Measurements from ENCODE around the gene ACOXL.

Gene ACOXL

DNA sequence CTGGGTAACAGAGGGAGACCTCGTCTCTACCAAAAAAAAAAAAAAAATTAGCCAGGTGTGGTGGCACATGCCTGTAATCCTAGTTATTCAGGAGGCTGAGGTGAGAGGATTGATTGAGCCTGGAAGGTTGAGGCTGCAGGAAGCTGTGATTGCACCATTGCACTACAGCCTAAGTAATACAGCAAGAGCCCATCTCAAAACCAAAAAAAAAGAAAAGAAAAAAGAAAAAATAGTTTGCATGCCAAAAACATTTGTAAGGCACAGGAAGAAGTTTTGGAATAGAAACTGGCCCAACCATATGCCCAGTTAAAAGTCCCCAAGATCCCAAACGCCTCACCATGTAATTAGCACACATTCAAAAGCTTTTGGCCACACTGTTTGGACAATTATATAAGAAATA is 13.4 kb upstream of the ACOXL start:
- no peak for DNase-seq (ENCODE audit: low read depth)

DNA sequence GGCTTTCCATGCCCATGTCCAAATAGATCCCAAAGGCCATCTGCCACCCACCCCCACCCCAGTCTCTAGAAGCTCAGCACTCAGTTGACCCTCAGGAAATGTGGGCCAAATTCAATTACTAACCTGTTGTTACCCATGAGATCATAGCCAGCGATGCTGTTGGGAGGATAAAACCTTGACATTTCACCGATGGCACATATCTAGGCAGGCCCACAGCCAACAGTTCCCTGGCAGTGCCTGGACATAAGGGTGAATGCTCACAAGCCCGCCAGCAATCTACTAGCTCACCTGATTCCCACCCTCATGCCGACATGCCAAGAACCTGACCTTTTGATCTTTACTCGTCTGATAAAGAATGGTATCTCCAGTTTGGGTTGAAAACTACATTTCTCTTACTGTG is 11.8 kb upstream of the ACOXL start:
- DNase-seq (ENCODE audit: low read depth), result no peak

DNA sequence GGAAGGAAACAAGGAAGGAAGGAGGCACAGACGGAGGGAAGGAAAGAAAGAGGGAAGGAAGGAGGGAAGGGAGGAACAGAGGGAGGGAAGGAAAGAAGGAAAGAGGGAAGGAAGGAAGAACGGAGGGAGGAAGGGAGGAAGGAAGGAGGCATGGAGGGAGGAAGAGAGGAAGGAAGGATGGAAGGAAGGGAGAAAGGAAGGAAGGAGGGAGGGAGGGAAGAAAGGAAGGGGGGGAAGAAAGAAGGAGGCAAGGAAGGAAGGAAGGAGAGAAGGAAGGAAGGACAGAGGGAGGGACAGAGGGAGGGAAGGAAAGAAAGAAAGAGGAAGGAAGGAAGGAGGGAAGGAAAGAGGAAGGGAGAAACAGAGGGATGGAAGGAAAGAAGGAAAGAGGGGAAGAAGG is 7.6 kb upstream of the ACOXL start:
- DNase-seq (ENCODE audit: low read depth), result no peak

DNA sequence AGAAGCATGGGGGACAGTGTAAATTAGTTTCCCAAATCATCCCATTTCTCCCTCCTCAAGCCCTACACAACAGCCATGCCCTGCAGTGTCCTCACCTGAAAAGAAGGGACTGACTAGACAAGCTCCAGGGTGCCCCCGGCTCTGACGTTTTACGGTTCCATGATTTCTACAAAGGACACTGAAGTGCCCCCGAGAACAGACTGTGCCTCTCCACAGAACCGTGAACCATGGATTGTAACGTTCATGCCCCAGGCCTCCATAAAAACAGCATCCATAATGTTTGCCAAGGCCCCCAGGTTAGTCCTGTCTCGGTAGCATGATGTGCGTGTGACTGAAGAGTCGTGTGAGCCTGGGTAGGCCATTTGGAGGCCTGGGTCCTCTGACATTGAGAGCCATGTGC is 7.0 kb upstream of the ACOXL start:
- no peak for DNase-seq (ENCODE audit: low read depth)

DNA sequence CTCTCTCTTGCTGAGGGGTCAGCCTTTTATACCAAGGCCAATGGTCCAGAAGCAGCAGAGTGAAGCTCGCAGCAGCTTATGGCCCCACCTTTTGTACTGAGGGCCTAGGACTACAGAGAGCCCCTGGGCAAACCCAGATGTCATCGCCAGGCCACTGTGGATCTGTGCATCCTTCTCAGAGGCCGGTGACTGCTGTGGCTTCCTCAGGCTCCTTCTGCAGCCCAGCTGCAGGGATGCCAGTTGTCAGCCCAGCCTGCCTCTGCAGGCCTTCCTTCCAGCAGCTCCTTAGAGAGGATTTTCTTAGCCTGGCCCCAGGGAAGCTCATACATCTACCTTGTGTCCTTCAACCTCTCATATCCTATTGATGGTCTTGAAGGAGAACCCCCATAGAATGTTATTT is 6.5 kb upstream of the ACOXL start:
- DNase-seq (ENCODE audit: low read depth), result no peak

DNA sequence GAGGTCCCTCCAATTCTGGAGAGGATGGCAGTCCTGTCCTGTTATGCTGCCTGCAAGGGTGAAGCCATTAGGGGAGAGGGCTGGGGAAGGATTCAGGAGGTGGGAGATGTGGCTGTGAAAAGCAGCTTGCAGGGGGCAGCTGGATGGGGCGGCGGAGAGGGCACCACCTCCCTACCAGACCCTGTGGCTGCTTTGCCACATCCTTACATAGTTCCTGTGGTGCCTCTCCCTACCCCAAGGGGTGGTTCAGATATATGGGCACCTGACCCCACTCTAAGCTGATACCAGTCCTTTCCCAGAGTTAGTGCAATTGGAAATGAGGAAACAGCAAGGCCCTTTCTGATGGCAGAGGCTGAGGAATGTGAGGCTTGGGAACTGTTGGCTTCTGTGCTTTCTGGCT is 6.1 kb upstream of the ACOXL start:
- no peak for DNase-seq (ENCODE audit: low read depth)

DNA sequence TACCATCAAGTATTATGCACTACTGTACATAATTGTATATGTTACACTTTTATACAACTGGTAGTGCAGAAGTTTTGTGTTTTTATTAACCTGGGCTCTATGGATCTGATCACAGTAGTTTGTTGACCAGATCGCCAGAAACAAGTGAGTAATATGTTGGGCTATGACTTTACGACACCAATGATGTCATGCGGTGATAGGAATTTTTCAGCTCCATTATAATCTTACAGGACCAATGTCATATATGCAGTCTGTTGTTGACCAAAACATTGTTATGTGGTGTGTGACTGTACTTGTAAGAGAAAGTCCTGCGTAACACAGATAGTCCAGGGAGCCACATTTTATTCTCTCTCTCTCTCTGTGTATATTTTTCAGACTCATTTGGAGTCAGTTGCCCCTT is 4.5 kb upstream of the ACOXL start:
- no peak for DNase-seq (ENCODE audit: low read depth)

DNA sequence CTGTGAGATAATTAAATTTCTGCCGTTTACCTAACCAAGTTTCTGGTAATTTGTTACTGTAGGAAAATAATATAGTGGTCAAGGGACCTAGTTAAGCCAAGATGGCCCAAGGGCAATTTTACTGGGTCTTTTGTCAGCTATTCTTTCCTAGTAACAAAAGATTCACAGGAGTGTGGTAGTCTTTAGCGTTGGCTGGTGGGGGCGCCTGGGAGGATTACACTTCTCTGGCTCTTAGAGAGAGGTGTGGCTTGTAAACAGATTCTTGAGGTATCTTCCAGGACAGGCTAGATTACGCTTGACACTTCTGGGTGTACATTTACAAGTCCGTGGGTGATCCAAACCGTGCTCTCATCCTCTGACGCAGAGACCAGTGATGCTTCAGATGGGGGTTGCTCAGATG is 3.3 kb upstream of the ACOXL start:
- DNase-seq (ENCODE audit: low read depth), result no peak

DNA sequence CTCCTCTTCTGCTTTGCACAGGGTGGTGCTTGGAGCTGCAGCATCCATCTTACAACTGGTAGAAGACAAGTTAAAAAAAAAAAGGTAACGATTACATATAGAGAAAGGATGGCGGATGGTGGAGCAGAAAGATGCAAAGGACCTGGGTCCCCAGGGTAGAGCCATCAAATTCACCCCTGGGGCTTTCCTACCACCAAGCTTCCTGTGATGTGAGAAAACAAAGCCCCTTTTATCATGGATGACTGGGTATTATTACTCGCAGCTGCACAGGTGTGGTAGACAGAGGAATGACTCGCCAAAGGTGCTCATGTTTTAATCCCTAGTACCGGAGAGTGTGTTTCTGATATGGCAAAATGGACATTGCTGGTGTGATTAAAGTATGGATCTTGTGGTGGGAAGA is 1.3 kb upstream of the ACOXL start:
- no peak for DNase-seq (ENCODE audit: low read depth)

DNA sequence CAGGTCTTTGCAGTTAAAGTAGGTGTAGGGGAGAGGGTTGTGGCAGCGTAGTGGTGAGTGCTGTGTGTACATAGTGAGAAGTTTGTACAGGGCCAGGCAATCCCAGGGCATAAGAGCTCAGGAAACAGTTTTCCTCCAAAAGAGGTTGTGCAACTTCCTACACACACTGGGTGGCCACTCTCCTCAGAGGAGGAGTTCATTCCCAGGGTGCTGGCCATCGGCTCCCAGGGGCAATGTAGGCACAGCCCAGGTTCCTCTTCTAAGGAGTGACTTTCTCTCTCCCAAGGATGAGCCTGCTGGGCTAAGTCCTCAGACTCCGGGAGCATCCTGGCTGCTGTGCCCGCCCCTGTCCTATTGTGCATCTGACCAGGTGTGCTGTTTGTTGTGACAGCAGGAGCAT is 3.0 kb downstream of the ACOXL start:
- no peak for DNase-seq (ENCODE audit: low read depth)

DNA sequence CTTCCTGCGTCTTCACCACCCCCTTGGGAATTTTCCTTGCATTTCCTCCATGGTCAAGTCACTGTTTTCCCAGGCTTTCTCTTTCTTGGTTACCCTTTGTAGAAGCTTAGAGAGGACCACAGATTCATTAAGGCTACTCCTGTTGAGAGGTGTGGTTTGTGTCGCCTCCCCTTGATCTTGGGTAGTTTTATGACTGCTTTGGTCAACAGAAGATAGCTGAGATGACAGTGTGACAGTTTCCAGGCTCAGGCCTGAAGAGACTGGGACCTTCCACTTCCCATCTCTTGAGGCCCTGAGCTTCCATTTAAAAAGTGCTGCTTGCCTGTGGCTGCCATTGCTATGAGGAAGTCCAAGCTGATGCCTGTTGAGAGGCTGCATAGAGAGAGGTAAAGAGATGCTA is 5.4 kb downstream of the ACOXL start:
- DNase-seq (ENCODE audit: low read depth), result no peak

DNA sequence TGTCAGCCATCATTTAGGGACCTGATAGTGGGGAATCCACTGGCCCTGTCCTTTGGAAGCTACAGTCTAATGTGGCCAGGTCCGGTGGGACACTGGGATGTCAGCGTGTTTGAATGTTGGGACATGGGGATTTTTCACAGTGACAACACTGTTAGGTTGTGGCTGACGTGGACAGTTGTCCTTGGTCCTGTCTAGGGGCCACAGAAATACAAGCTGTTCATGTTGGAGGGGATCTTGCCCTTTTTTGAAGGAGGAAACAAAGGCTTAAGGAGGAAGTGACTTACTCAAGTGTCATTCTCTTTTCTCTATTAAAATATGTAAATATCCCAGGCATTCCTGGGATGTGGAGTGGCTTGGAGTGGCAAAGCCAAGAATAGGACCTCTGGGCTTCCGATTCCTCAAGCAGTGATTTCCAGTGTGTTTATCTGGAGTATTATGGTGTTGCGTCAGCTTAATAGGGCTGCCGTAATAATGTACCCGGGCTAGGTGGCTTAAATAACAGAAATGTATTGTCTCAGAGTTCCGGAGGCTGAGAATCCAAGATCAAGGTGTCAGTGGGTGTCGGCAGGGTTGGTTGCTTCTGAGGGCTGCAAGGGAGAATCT is 8.5 kb downstream of the ACOXL start:
- DNase-seq (ENCODE audit: low read depth), result no peak

DNA sequence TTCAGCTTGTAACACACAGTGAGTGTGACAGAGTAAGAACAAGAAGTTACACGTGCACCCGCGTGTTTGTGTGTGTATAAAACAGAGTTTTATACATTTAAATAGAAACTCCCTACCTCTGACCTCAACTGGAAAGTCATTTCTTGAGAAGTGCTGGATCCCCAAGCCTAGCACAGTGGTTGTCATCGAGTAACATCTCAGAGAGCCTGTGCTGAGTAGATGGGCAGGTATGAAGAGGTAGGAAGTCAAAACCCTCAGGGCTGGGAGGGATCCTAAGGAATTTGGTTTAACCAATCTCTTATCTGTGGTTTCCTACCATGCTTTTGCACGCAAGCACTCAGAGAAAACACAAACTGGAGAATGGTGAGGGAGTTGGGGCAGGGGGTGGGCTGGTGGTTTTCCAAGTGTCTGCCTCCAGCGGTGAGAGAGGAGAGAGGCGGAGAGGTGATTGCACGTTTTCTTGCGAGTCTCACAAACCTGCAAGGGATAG is 9.2 kb downstream of the ACOXL start:
- no peak for DNase-seq (ENCODE audit: low read depth)

DNA sequence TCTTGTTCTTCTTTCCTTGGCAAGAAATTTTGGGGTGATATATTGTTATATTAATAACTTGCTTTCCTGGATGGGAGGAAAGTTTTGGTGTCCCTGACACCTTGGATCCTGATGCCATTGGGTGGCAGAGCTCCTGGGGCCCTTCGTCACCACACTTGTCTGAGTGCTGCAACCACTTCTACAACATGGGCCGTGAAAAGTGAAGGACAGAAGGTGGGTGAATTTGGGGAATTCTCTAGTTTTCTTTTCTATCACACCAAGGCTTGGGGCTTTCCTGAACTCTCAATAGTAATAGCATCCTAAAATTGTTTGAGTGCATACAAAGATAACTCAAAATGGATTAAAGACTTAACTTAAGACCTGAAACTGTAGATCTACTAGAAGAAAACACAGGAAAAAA is 10.0 kb downstream of the ACOXL start:
- no peak for DNase-seq (ENCODE audit: low read depth)

DNA sequence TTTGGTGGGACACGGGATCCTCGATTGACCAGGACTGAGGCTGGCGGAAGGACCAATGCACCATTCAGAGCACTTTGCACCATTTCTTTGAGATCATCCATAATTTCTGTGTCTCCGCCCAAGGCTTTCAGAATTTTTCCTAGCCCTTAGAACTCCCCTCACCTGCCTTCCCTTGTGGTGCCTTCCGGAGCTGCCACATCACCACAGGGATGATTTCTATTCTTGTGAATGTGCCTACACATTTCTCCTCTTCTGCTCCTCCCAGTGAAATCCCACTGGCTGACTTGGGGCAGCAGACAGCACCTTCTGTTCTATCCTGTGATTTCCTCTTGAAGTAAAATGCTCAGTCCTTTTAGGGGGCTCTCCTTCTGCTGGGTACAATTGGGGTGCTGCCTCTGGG is 11.2 kb downstream of the ACOXL start:
- no peak for DNase-seq (ENCODE audit: low read depth)

DNA sequence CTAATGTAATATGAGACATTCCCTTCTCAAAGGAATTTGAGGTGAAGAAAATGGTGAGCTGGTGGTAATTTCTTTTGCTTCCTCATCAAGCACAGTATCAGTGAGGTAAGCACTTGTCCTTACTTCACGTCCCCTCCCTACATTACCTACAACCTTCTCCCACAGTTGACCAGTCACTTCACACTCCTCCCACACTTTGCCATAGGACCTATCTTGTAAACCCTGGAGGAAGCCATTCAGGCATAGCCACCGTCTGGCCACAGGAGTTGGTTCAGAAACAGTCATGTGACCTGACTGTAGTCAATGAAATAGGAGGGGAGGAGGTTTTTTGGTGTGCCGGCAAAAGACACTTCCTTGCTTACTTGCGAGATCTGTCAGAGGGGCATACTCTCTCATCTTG is 12.1 kb downstream of the ACOXL start:
- no peak for DNase-seq (ENCODE audit: low read depth)

DNA sequence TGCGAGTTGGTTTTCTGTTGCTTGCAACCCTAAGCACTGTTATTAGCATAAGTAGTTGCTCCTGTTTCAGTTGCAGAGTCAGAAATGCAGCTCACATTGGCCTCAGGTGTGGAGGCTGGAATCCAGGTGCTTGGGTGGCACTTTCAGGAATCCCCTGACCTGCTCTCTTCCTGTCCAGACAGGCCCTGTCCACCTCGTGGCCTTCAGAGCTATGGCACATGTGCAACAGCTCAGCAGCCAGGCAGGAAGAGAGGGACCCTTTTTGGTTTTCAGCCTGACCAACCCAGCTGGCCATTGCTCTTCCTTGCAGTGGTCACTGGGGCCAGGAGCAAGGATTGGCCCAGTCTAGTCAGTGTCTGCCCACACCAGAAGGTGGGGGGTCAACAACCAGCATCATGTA is 12.7 kb downstream of the ACOXL start:
- DNase-seq (ENCODE audit: low read depth), result no peak

DNA sequence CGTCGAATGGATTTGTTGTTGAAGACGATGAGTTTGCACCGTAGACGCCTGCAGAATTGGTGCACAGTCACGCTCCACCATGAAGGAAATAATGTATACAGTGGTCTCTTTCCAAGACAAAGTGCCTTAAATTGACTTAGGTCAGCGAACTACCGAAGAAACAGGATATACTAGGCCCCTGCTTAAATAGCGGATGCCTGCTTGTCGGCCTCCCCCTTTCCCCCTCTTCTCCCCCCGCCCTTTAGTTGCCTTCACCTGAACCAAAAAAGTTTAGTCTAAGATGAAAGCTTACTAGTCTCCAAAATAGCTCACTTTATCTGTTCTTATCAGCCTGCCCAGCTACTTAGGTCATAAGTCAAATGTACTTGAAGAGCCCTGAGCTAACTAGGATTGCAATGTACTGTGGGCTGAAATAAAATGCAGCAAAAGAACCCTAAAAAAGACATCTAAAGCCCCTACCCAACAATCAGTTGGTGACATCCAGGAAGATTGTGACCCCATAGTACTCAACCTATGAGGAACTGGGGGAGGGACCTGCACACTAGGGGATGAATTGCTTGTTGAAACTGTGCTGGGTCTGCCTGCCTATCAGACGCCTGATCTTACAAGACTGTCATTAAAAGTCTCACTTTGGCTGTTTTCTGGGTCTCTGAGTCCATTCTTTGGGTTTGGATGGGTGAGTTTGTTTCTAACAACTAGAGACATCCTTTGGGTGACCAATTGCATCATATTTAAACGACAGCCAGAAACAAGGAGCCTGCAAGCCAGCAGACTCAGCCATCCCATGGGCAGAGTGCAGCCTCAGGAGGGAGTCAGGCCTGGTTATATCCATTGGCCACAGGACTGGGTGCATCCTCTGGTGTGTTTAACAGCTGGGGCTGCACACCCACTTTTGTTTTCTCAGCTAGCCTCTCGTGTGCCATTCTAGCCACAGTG is 14.5 kb downstream of the ACOXL start:
- DNase-seq (ENCODE audit: low read depth), result no peak

DNA sequence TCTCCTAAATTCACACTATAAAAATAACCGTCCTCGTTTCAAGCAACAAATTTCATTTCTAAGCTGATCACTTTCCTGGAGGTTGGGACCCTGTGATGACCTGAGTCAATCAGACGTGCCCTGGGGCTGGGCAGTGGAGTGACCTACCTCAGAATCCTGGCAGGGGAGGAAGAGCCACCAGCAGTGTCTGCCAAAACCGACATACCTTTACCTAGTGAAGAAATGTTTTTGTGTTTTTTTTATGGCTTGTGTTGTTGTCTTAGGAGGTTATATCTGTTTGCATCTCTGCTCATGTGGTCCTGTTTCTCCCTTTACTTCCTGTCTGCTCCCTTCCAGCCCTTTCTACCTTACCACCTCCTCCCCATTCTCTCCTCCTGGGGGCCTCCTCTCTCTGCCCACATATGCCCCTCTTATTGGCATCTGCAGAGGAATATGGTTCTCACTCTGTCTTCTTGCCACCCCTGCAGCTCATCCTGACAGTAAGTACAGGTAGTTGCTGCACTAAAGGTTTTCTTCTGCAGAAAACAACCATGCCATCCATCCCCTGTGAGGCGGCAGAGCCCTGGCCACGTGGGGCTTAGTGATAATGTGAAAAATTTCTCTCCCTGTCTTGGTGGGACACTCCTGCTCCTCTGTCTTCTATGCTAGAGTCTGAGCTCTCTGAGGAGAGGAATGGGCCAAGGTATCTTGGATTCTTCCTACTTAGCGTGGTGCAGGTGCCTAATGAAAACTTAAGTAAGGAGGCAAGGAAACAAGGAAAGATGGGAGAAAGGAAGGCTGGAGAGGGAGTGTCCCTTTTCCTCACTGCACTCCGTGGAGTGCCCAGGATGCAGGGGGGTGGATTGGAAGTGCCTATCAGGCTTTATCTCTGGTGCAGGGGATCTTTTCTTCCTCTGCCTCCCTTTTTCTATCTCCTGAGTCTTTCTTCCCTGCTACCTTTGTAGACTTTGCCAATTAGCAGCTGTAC is 15.4 kb downstream of the ACOXL start:
- no peak for DNase-seq (ENCODE audit: low read depth)

DNA sequence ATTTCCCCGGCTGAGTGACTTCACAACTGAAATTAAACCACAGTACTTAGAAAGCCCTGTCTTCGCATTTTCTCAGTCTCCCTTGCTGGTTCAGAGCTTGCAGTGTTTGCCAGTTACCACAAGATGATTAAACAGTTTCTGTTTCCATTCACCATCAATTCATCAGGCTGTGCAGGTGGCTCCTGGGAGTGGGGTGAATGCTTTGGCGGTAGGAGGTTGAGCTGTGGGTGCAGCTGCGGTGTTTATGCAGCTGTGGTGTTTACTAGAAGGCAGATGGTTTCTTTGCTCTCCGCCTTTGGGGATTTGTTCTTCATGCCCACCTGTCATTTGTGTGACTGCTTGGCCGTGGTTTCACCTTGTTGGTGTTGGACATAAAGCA is 16.1 kb downstream of the ACOXL start:
- DNase-seq (ENCODE audit: low read depth), result no peak

DNA sequence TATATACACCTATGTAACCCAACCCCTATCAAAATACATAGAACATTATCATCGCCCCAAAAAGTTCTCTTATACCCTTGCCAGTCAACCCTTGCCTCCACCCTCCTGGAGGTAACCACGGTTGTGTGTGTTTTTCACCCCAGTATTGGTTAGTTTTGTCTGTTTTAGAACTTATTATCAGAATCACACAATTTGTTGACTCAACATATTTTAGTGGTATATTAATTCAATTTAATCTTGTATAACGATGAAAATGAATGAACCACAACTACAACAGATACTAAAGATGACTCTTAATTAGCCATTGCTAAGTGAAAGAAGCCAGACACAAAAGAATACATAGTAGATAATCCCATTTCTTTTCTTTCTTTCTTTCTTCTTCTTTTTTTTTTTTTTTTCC is 19.3 kb downstream of the ACOXL start:
- no peak for DNase-seq (ENCODE audit: low read depth)

DNA sequence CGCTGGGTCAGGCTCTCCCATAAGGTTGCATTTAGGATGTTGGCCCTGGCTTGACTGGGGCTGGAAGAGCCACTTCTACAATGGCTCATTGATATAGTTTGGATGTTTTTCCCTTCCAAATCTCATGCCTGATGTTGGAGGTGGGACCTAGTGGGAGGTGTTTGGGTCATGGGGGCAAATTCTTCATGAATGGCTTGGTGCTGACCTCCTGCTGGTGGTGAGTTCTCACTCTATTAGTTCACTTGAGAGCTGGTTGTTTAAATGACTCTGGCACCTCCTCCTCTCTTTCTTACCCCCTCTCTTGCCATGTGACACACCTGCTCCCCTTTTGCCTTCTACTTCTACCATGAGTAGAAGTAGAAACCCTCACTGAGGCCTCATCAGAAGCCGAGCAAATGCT is 20.5 kb downstream of the ACOXL start:
- no peak for DNase-seq (ENCODE audit: low read depth)
